ENCODE measurements around the gene P4HB. TPM values are rescaled to one million over a fixed set of nuclear protein-coding genes. Genes with fewer than 3 reads are reported as not detected.
A peak's percentile ranks its signal among the peaks of the same experiment; 100 is the strongest.

Gene P4HB
- total RNA-seq, 1 experiment from 2014 or later = 759 TPM

- Histone ChIP-seq H3K27ac (ENCODE audit: low read length) (no peak overlapping the region), H3K4me3 (ENCODE audit: low read depth in 2 of 2, low read length in 2 of 2) (no peak overlapping the region), H3K4me1 (ENCODE audit: control insufficient read depth, insufficient read depth, low read length) (peaks cover 4% of the 10 kb centered on the region), H3K27me3 (ENCODE audit: control insufficient read depth, insufficient read depth, low read length) (no peaks in the 10 kb centered on the region), H3K9me3 (ENCODE audit: control insufficient read depth, insufficient read depth, low read depth, low read length) (no peaks in the 10 kb centered on the region), H3K36me3 (ENCODE audit: control insufficient read depth, insufficient read depth, low read length) (no peaks in the 10 kb centered on the region)
- ChIA-PET POLR2A (interaction anchor here (0.7 kb wide), 1 partner anchor 79 kb away, joined by 3 read pairs; no protein-coding TSS in a partner anchor), CTCF (no interaction called here)
- DNase-seq (ENCODE audit: low read depth, low spot score) (no peak), ATAC-seq (peak; percentile 17)
- in situ Hi-C loops (cut with HindIII; ENCODE audit: low pct_unique_long_range_greater_than_20kb, low sequenced_read_pairs) (no loop called here), intact Hi-C loops (cut with micrococcal nuclease; ENCODE audit: unreplicated experiment) (no loop called here)
- TF ChIP-seq POLR2AphosphoS5 (IDR thresholded peaks at IDR 0.05; ENCODE audit: low read depth, low read length) (no peak), REST (IDR thresholded peaks at IDR 0.05; ENCODE audit: insufficient read depth in 1 of 2, low read depth in 2 of 2, low read length in 1 of 2) (no peak)
- BruUV-seq (replicated peaks) = no TSS peak
Measured at GRCh38 chr17:81815646-81815986, 44.7 kb downstream of the P4HB start.

GRCh38 chr17:81814748-81815645, 45.3 kb downstream of the P4HB start:
- H3K27ac ChIP-seq (ENCODE audit: low read length) = no peak overlapping the region
- no peak for DNase-seq (ENCODE audit: low read depth, low spot score)
- no peaks in the 10 kb centered on the region for H3K9me3 ChIP-seq (ENCODE audit: control insufficient read depth, insufficient read depth, low read depth, low read length)
- TF ChIP-seq POLR2AphosphoS5 (IDR thresholded peaks at IDR 0.05; ENCODE audit: low read depth, low read length) (no peak), REST (IDR thresholded peaks at IDR 0.05; ENCODE audit: insufficient read depth in 1 of 2, low read depth in 2 of 2, low read length in 1 of 2) (no peak), SIN3A (IDR thresholded peaks at IDR 0.05; ENCODE audit: borderline replicate concordance, insufficient read depth, low read depth, low read length) (no peak), CTCF (IDR thresholded peaks at IDR 0.05) (no peak), TCF7L2 (IDR thresholded peaks at IDR 0.05; ENCODE audit: low read depth, low read length) (no peak)
- intact Hi-C loops (cut with micrococcal nuclease; ENCODE audit: unreplicated experiment) = no loop called here
- peak; percentile 37 for ATAC-seq
- H3K4me1 ChIP-seq (ENCODE audit: control insufficient read depth, insufficient read depth, low read length) = peaks cover 4% of the 10 kb centered on the region
- BruUV-seq (replicated peaks) = no TSS peak
- no peaks in the 10 kb centered on the region for H3K36me3 ChIP-seq (ENCODE audit: control insufficient read depth, insufficient read depth, low read length)
- H3K4me3 ChIP-seq (ENCODE audit: low read depth in 2 of 2, low read length in 2 of 2) = no peak overlapping the region
- H3K27me3 ChIP-seq (ENCODE audit: control insufficient read depth, insufficient read depth, low read length) = no peaks in the 10 kb centered on the region
- in situ Hi-C loops (cut with HindIII; ENCODE audit: low pct_unique_long_range_greater_than_20kb, low sequenced_read_pairs) = no loop called here
- POLR2A ChIA-PET = no interaction called here
- CTCF ChIA-PET = no interaction called here
